ENCODE measurements around the gene IL23R. TPM values are rescaled to one million over a fixed set of nuclear protein-coding genes. Genes with fewer than 3 reads are reported as not detected.

IL23R gene
- total and polyA plus RNA-seq, 2 of the 8 experiments (the other 6 are each of a cell fraction or from before 2014, with no cell fraction given): not detected

- ChIA-PET CTCF (ENCODE audit: partially characterized antibody) (interaction anchor here (0.8 to 5.3 kb wide), 3 partner anchors 9 to 198 kb away, joined by 3 to 59 read pairs (median 4); no protein-coding TSS in a partner anchor), POLR2A (ENCODE audit: partially characterized antibody) (no interaction called here)
- DNase-seq (ENCODE audit: low read depth in 1 of 2, low spot score in 2 of 2): no peak
- Histone ChIP-seq H3K9me3 (ENCODE audit: insufficient read depth in 2 of 2, low read depth in 1 of 2, low read length in 1 of 2) (no peaks in the 10 kb centered on the region), H3K9ac (replicated peaks in 1 of 4; ENCODE audit: extremely low read depth in 1 of 4, low read depth in 3 of 4, low read length in 3 of 4) (no peak overlapping the region), H3K14ac (ENCODE audit: insufficient read length) (no peak overlapping the region), H2BK120ac (replicated peaks; ENCODE audit: low read depth, low read length) (no peak overlapping the region), H3K56ac (replicated peaks; ENCODE audit: insufficient read length, low read depth, low read length) (no peak overlapping the region), H2BK12ac (ENCODE audit: low read depth, low read length) (no peak overlapping the region), H2BK20ac (ENCODE audit: low read length) (no peak overlapping the region), H3K27me3 (replicated peaks in 1 of 4; ENCODE audit: control insufficient read depth in 3 of 4, extremely low read depth in 1 of 4, insufficient read depth in 3 of 4, low read length in 3 of 4) (no peaks in the 10 kb centered on the region), H4K91ac (replicated peaks; ENCODE audit: insufficient read length, low read length) (no peak overlapping the region), H4K5ac (ENCODE audit: insufficient read length, low read depth, low read length) (no peak overlapping the region), H4K8ac (ENCODE audit: extremely low read depth, insufficient read depth, low read length) (no peak overlapping the region), H3K18ac (ENCODE audit: extremely low read depth, low read length) (no peak overlapping the region), H4K20me1 (replicated peaks in 1 of 2; ENCODE audit: control insufficient read depth in 1 of 2, insufficient read depth in 2 of 2, low read length in 2 of 2) (no peaks in the 10 kb centered on the region), H3K4me3 (ENCODE audit: extremely low read depth in 1 of 4, insufficient read depth in 2 of 4, low read depth in 3 of 4, low read length in 4 of 4) (no peak overlapping the region), H3K4me2 (ENCODE audit: insufficient read depth in 1 of 2, low read depth in 2 of 2, low read length in 2 of 2) (no peak overlapping the region), H3K4me1 (replicated peaks in 1 of 4; ENCODE audit: control insufficient read depth in 3 of 4, insufficient read depth in 4 of 4, low read length in 3 of 4) (no peaks in the 10 kb centered on the region), H2BK15ac (ENCODE audit: low read length) (no peak overlapping the region), H3K4ac (replicated peaks; ENCODE audit: insufficient read length, low read depth, low read length) (no peak overlapping the region), H3K23me2 (ENCODE audit: low read depth, low read length) (no peaks in the 10 kb centered on the region), H3K36me3 (ENCODE audit: control insufficient read depth in 2 of 4, insufficient read depth in 4 of 4, low read length in 3 of 4) (no peaks in the 10 kb centered on the region), H3K27ac (ENCODE audit: low read depth, low read length) (no peak overlapping the region), H3K79me1 (ENCODE audit: low read depth, low read length) (no peaks in the 10 kb centered on the region), H2AFZ (ENCODE audit: low read length) (no peak overlapping the region), H3K79me2 (ENCODE audit: control insufficient read depth in 1 of 2, insufficient read depth in 2 of 2, low read length in 2 of 2) (no peaks in the 10 kb centered on the region), H2BK5ac (ENCODE audit: low read depth, low read length) (no peak overlapping the region), H3K23ac (ENCODE audit: insufficient read length) (no peak overlapping the region), H2AK5ac (ENCODE audit: low read depth, low read length) (no peak overlapping the region)
- FAIRE-seq: no peak
- WGBS, 2 experiments (ENCODE audit: extremely low coverage in 1 of 2, insufficient coverage in 1 of 2, insufficient read length in 1 of 2, insufficient replicate concordance in 2 of 2, low coverage in 1 of 2, low lambda C conversion rate in 2 of 2, missing lambda C conversion rate in 1 of 2): 79% methylated on average over 8 of the region's 8 CpGs; no CpG with 5 or more reads in 1 of the 2 experiments
- TF ChIP-seq SIX5 (IDR thresholded peaks at IDR 0.05; ENCODE audit: low read depth, low read length): no peak
- TF ChIP-seq HDAC2 (IDR thresholded peaks at IDR 0.05; ENCODE audit: borderline replicate concordance in 1 of 2, low read depth in 2 of 2, low read length in 2 of 2): no peak
- no peak for TF ChIP-seq SP1 (IDR thresholded peaks at IDR 0.05; ENCODE audit: low read depth, low read length)
- no peak for TF ChIP-seq RFX5 (IDR thresholded peaks at IDR 0.05; ENCODE audit: borderline replicate concordance, low read depth, low read length)
- no peak for TF ChIP-seq SIN3A (conservative IDR thresholded peaks at IDR 0.05 in 1 of 2, IDR thresholded peaks at IDR 0.05 in 1 of 2; ENCODE audit: low read depth in 1 of 2, low read length in 2 of 2)
- no peak for TF ChIP-seq GTF2F1 (IDR thresholded peaks at IDR 0.05; ENCODE audit: borderline replicate concordance, low read depth, low read length)
- no peak for TF ChIP-seq SUZ12 (IDR thresholded peaks at IDR 0.05; ENCODE audit: low read length)
- TF ChIP-seq BRCA1 (IDR thresholded peaks at IDR 0.05; ENCODE audit: low read depth, low read length): no peak
- no peak for TF ChIP-seq CTBP2 (IDR thresholded peaks at IDR 0.05; ENCODE audit: borderline replicate concordance, insufficient read depth, insufficient read length, low read length)
- no peak for TF ChIP-seq ATF2 (IDR thresholded peaks at IDR 0.05; ENCODE audit: low read length)
- no peak for TF ChIP-seq SIRT6 (IDR thresholded peaks at IDR 0.05; ENCODE audit: low read length)
Measured at GRCh38 chr1:67204298-67204980, 38.2 kb downstream of the IL23R start.

Measured in H1 (cell line).